OCI-LY1 (cell line): Measurements from ENCODE around the gene COG7.

Experiments
- EZH2 ChIP-seq: fragments of 200-600 bp; sonication (generic), shearing (Covaris generic); IDR thresholded peaks from 2 replicates; pipeline ENCODE4 v1.8.0; 2017; ENCODE audit warnings: borderline replicate concordance, mixed run types, mild to moderate bottlenecking, antibody characterized with exemption, low read length, moderate library complexity, mixed read lengths
- TF ChIP-seq, protein P1 (sequence below): fragments of 200-600 bp; sonication (generic), shearing (Covaris generic); IDR thresholded peaks from 2 replicates; pipeline ENCODE4 v1.5.1; 2017; ENCODE audit warnings: mild to moderate bottlenecking, antibody characterized with exemption, low read length, moderate library complexity, mixed read lengths

DNA sequence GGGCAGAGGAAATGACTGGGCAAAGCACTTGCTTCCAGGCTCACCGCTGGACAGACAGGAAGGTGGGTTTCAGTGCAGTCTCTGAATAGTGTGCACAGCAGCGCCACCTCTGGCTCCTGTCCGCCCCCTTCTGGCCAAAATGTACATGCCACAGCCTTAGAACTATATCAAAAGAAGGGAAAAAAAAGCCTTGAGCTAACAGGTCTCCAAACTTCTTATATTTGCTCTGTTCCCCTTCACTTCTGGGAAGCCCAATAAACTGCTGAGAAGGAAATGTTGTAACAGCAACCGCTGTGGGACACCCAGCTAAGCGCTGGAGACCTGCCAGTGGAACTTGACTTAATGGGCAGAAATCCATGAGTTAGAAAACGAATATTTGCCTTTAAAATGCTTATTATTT lies 17.5 kb downstream of the COG7 start:
- no peak for TF ChIP-seq EZH2
- TF ChIP-seq, protein P1, sequence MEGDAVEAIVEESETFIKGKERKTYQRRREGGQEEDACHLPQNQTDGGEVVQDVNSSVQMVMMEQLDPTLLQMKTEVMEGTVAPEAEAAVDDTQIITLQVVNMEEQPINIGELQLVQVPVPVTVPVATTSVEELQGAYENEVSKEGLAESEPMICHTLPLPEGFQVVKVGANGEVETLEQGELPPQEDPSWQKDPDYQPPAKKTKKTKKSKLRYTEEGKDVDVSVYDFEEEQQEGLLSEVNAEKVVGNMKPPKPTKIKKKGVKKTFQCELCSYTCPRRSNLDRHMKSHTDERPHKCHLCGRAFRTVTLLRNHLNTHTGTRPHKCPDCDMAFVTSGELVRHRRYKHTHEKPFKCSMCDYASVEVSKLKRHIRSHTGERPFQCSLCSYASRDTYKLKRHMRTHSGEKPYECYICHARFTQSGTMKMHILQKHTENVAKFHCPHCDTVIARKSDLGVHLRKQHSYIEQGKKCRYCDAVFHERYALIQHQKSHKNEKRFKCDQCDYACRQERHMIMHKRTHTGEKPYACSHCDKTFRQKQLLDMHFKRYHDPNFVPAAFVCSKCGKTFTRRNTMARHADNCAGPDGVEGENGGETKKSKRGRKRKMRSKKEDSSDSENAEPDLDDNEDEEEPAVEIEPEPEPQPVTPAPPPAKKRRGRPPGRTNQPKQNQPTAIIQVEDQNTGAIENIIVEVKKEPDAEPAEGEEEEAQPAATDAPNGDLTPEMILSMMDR = peak; percentile 95
